Uterus (tissue), 2 donors: ENCODE results near the gene LHX6.

Experiments used
- CTCF ChIP-seq, 4 experiments: fragments of 200-600 bp in 2 of 4; fragments of 450-650 bp in 2 of 4; sonication (generic) in 2 of 4; IDR thresholded peaks; one replicate each; pipeline ENCODE4 v1.5.1; 2016 to 2019; ENCODE audit warnings: antibody characterized with exemption in 4 of 4, mild to moderate bottlenecking in 2 of 4, moderate library complexity in 1 of 4
- POLR2A ChIP-seq, 2 donors: fragments of 450-650 bp; IDR thresholded peaks; one replicate each; pipeline ENCODE4 v1.6.1; 2016; ENCODE audit warnings: antibody characterized with exemption in 2 of 2, mild to moderate bottlenecking in 1 of 2, moderate library complexity in 1 of 2

- TF ChIP-seq CTCF (IDR thresholded peaks at IDR 0.05) (no peak), POLR2A (IDR thresholded peaks at IDR 0.05) (no peak)
Observed at GRCh38 chr9:122218935-122219855, 9.6 kb downstream of the LHX6 start.
